Panc1 (cell line): ENCODE measurements around the gene ZP2. TPM values are rescaled to one million over a fixed set of nuclear protein-coding genes. Genes with fewer than 3 reads are reported as not detected.
"Not testable (repeated sequence)": the region's sequence is repeated elsewhere in the genome, so short reads cannot be mapped to it uniquely, and the experiment has no call there.

Experiments
- ATAC-seq: fragments of 200-7000 bp; cut with Tn5 transposase; 2 replicates; pipeline ENCODE4 v1.9.1; 2020; ENCODE audit warnings: mild to moderate bottlenecking, moderate library complexity
- BruUV-seq: library from RNA; stranded (reverse); fragments of 400-500 nt; replicated peaks from 2 replicates; lab custom pipeline; 2021; lab: Mats Ljungman, UMichigan
- CTCF ChIA-PET: fragments of 300-600 bp; sonication (Branson Sonifier 250); formaldehyde crosslinking; loops from one replicate; lab custom pipeline; 2022; ENCODE audit warnings: antibody characterized with exemption; lab: Charles Lee
- POLR2A ChIA-PET: fragments of 300-600 bp; sonication (Branson Sonifier 250); formaldehyde crosslinking; loops from one replicate; lab custom pipeline; 2022; ENCODE audit warnings: antibody characterized with exemption; lab: Charles Lee
- DNase-seq: peaks from one replicate; pipeline ENCODE4 v3.0.0-alpha.2; 2010; ENCODE audit warnings: low read depth, low spot score
- H3K27ac ChIP-seq: 2 replicates; pipeline ENCODE4 v1.5.1; 2011; ENCODE audit warnings: mild to moderate bottlenecking, low read length, inconsistent platforms
- H3K27me3 ChIP-seq: fragments of 200-500 bp; sonication (Bioruptor generic); 2 replicates; pipeline ENCODE4 v1.6.0; 2014; ENCODE audit warnings: low read length, inconsistent platforms; ENCODE audit not compliant: control insufficient read depth, insufficient read depth
- H3K36me3 ChIP-seq: fragments of 200-500 bp; sonication (Bioruptor generic); 2 replicates; pipeline ENCODE4 v1.5.1; 2014; ENCODE audit warnings: inconsistent platforms, mild to moderate bottlenecking, low read length, moderate library complexity; ENCODE audit not compliant: control insufficient read depth, insufficient read depth
- H3K4me1 ChIP-seq: 2 replicates; pipeline ENCODE4 v1.5.1; 2011; ENCODE audit warnings: inconsistent platforms, mild to moderate bottlenecking, low read length, moderate library complexity; ENCODE audit not compliant: control insufficient read depth, insufficient read depth
- H3K4me3 ChIP-seq, 2 experiments: 2 replicates each; pipeline ENCODE4 v1.5.1; 2011 to 2012; ENCODE audit warnings: low read depth in 2 of 2, low read length in 2 of 2, mild to moderate bottlenecking in 2 of 2, inconsistent platforms in 1 of 2, moderate library complexity in 1 of 2
- H3K9me3 ChIP-seq: fragments of 200-500 bp; sonication (Bioruptor generic); 2 replicates; pipeline ENCODE4 v1.5.1; 2014; ENCODE audit warnings: low read depth, mild to moderate bottlenecking, inconsistent platforms, low read length, moderate library complexity; ENCODE audit not compliant: control insufficient read depth, insufficient read depth
- POLR2AphosphoS5 ChIP-seq: IDR thresholded peaks from 2 replicates; pipeline ENCODE4 v1.6.1; 2012; ENCODE audit warnings: mild to moderate bottlenecking, low read depth, low read length, moderate library complexity
- SIN3A ChIP-seq: IDR thresholded peaks from 2 replicates; pipeline ENCODE4 v1.6.1; 2012; ENCODE audit warnings: low read depth, mild to moderate bottlenecking, low read length, moderate library complexity, borderline replicate concordance; ENCODE audit not compliant: insufficient read depth
- TCF7L2 ChIP-seq: IDR thresholded peaks from 2 replicates; pipeline ENCODE4 v1.6.1; 2011; ENCODE audit warnings: mild to moderate bottlenecking, low read depth, low read length, inconsistent platforms
- in situ Hi-C: cut with HindIII; loops from 2 replicates; pipeline ENCODE4 v1.10.0; 2016; ENCODE audit warnings: low sequenced_read_pairs, low pct_unique_long_range_greater_than_20kb
- intact Hi-C: fragments of 100-400 bp; cut with micrococcal nuclease; formaldehyde crosslinking; loops from one replicate; pipeline ENCODE4 v1.10.0; 2022; ENCODE audit not compliant: unreplicated experiment
- total RNA-seq: library from RNA; stranded (reverse); gene quantifications from one replicate; pipeline ENCODE4 v1.2.1, GENCODE V29; 2021; ENCODE audit not compliant: unreplicated experiment
- TF ChIP-seq, protein P1 (sequence below), 2 experiments: IDR thresholded peaks; 2 replicates each; pipeline ENCODE4 v1.6.1; 2011 to 2012; ENCODE audit warnings: low read depth in 2 of 2, control low read depth in 1 of 2, low read length in 1 of 2, mild to moderate bottlenecking in 1 of 2, moderate library complexity in 1 of 2; ENCODE audit not compliant: insufficient read depth in 1 of 2
- TF ChIP-seq, protein P2 (sequence below): fragments of 450-650 bp; IDR thresholded peaks from 2 replicates; pipeline ENCODE4 v1.5.1; 2017; ENCODE audit warnings: mild to moderate bottlenecking

Gene ZP2
- total RNA-seq, 1 experiment from 2014 or later, result not detected

DNA sequence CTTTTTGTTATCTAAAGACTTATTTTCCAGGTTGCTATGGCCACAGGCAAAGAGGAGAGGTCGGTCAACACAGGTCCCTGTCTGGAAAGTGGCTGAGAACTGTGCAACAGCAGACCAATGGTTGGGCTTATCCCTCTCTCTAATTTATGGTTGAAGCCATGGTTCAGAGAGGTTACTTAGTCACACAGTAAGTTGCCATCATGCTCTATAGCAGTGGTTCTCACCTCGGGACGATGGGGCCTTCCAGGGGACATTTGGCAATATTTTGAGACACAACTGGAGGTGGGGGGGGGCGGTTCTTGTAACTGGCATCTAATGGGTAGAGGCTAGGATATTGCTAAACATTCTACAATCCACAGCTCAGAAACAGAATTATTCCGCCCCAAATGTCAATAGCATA is 53.7 kb downstream of the ZP2 start:
- Histone ChIP-seq H3K27ac (no peak overlapping the region), H3K36me3 (no peaks in the 10 kb centered on the region; the same call in 1 of the 2 replicates), H3K4me1 (peaks cover 3% of the 10 kb centered on the region; the same call in 1 of the 2 replicates), H3K9me3 (no peaks in the 10 kb centered on the region), H3K4me3 (peak overlapping the region in 1 of 2 experiments; percentile 76; a peak in 2 of 4 replicates), H3K27me3 (no peaks in the 10 kb centered on the region)
- DNase-seq (no peak), ATAC-seq (no peak)
- CTCF ChIA-PET, result interaction anchor here (0.6 to 1.5 kb wide), 2 partner anchors 29 to 143 kb away, joined by 6 to 23 read pairs; no protein-coding TSS in a partner anchor
- TF ChIP-seq, protein P1, sequence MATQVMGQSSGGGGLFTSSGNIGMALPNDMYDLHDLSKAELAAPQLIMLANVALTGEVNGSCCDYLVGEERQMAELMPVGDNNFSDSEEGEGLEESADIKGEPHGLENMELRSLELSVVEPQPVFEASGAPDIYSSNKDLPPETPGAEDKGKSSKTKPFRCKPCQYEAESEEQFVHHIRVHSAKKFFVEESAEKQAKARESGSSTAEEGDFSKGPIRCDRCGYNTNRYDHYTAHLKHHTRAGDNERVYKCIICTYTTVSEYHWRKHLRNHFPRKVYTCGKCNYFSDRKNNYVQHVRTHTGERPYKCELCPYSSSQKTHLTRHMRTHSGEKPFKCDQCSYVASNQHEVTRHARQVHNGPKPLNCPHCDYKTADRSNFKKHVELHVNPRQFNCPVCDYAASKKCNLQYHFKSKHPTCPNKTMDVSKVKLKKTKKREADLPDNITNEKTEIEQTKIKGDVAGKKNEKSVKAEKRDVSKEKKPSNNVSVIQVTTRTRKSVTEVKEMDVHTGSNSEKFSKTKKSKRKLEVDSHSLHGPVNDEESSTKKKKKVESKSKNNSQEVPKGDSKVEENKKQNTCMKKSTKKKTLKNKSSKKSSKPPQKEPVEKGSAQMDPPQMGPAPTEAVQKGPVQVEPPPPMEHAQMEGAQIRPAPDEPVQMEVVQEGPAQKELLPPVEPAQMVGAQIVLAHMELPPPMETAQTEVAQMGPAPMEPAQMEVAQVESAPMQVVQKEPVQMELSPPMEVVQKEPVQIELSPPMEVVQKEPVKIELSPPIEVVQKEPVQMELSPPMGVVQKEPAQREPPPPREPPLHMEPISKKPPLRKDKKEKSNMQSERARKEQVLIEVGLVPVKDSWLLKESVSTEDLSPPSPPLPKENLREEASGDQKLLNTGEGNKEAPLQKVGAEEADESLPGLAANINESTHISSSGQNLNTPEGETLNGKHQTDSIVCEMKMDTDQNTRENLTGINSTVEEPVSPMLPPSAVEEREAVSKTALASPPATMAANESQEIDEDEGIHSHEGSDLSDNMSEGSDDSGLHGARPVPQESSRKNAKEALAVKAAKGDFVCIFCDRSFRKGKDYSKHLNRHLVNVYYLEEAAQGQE (IDR thresholded peaks at IDR 0.05; ENCODE audit: insufficient read depth in 1 of 2, low read depth in 2 of 2, low read length in 1 of 2), result no peak
- TF ChIP-seq, protein P2, sequence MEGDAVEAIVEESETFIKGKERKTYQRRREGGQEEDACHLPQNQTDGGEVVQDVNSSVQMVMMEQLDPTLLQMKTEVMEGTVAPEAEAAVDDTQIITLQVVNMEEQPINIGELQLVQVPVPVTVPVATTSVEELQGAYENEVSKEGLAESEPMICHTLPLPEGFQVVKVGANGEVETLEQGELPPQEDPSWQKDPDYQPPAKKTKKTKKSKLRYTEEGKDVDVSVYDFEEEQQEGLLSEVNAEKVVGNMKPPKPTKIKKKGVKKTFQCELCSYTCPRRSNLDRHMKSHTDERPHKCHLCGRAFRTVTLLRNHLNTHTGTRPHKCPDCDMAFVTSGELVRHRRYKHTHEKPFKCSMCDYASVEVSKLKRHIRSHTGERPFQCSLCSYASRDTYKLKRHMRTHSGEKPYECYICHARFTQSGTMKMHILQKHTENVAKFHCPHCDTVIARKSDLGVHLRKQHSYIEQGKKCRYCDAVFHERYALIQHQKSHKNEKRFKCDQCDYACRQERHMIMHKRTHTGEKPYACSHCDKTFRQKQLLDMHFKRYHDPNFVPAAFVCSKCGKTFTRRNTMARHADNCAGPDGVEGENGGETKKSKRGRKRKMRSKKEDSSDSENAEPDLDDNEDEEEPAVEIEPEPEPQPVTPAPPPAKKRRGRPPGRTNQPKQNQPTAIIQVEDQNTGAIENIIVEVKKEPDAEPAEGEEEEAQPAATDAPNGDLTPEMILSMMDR, result no peak
- no peak for TF ChIP-seq SIN3A
- TF ChIP-seq TCF7L2, result no peak
- TF ChIP-seq POLR2AphosphoS5, result no peak
- intact Hi-C loops, result loop anchor here (5.0 kb wide), 1 partner anchor 145 kb away; no protein-coding TSS in a partner anchor
- no TSS peak for BruUV-seq
- in situ Hi-C loops, result no loop called here
- POLR2A ChIA-PET, result no interaction called here

DNA sequence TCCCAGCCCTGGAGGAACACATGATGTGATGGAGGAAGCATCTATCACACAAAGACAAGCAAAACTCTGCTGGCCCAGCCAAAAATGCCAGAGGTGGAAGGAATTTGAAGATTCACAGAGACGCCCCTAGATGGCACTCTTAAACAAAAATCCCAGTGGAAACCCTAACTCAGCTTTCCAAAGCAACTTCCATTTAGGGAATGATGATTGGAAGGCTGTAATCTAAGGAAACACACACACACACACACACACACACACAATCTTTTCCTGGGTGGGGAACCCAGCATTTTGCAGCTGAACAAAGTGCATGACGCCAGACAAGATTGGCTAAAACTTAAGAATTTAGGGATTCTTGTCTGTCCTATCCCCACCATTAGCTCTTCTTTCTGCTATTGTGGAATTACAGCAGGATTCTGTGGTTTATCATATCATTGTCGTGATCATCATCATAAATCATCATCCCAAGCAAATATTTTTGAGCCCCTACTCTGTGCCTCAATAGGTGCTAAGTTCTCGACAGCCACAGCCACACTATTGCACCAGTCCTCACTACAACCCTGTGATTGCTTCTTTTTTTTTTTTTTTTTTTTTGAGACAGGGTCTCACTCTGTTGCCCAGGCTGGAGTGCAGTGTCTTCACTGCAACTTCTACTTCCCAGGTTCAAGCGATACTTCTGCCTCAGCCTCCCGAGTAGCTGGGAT is 54.5 kb downstream of the ZP2 start:
- peaks cover 3% of the 10 kb centered on the region; the same call in 1 of the 2 replicates for H3K4me1 ChIP-seq
- H3K9me3 ChIP-seq, result no peaks in the 10 kb centered on the region
- in situ Hi-C loops, result no loop called here
- H3K36me3 ChIP-seq, result no peaks in the 10 kb centered on the region; the same call in 1 of the 2 replicates
- ATAC-seq (peak; percentile 61), DNase-seq (peak; percentile 75)
- POLR2A ChIA-PET, result interaction anchor here (0.6 kb wide), 2 partner anchors 30 to 256 kb away, joined by 4 to 8 read pairs; partner anchors contain the start of gene LYRM1
- BruUV-seq, result no TSS peak
- no peak overlapping the region for H3K4me3 ChIP-seq
- intact Hi-C loops, result loop anchor here (5.0 kb wide), 1 partner anchor 145 kb away; no protein-coding TSS in a partner anchor
- TF ChIP-seq SIN3A (no peak), POLR2AphosphoS5 (no peak)
- TF ChIP-seq, protein P2, result peak; percentile 82
- no peaks in the 10 kb centered on the region for H3K27me3 ChIP-seq
- CTCF ChIA-PET, result interaction anchor here (0.7 to 1.5 kb wide), 3 partner anchors 32 to 180 kb away, joined by 4 to 23 read pairs (median 8); no protein-coding TSS in a partner anchor
- H3K27ac ChIP-seq, result no peak overlapping the region

DNA sequence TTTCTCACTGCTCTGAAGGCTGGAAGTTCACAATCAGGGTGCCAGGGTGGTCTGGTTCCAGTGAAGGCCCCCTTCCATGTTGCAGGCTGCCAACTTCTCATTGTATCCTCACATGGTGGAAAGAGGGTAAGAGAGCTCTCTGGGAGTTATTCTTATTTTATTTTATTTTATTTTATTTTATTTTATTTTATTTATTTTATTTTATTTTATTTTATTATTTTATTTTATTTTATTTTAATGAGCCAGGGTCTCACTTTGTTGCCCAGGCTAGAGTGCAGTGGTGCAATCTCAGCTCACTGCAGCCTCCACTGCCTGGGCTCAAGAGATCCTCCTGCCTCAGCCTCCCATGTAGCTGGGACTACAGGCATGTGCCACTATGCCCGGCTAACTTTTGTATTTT is 55.4 kb downstream of the ZP2 start:
- H3K4me3 ChIP-seq, H3K27ac ChIP-seq, H3K4me1 ChIP-seq, H3K36me3 ChIP-seq, DNase-seq, BruUV-seq, H3K27me3 ChIP-seq, ATAC-seq, POLR2A ChIA-PET, H3K9me3 ChIP-seq, in situ Hi-C loops: not testable (repeated sequence)
- intact Hi-C loops, result loop anchor here (5.0 kb wide), 1 partner anchor 146 kb away; no protein-coding TSS in a partner anchor
- CTCF ChIA-PET, result interaction anchor here (0.7 kb wide), 1 partner anchor 33 kb away, joined by 4 read pairs; no protein-coding TSS in a partner anchor

DNA sequence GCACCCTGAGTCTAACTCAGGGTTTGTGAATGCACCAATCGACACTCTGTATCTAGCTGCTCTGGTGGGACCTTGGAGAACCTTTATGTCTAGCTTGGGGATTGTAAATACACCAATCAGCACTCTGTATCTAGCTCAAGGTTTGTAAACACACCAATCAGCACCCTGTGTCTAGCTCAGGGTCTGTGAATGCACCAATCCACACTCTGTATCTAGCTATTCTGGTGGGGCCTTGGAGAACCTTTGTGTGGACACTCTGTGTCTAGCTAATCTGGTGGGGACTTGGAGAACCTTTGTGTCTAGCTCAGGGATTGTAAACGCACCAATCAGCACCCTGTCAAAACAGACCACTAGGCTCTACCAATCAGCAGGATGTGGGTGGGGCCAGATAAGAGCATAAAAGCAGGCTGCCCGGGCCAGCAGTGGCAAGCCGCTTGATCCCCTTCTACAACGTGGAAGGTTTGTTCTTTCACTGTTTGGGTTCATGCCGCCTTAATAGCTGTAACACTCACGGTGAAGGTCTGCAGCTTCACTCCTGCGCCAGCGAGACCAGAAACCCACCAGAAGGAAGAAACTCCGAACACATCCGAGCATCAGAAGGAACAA is 58.1 kb downstream of the ZP2 start:
- ATAC-seq, H3K27me3 ChIP-seq, in situ Hi-C loops: not testable (repeated sequence)

More for the DNA sequence above, 58.1 kb downstream of the ZP2 start:
- CTCF ChIA-PET, BruUV-seq, H3K27ac ChIP-seq, DNase-seq, H3K9me3 ChIP-seq, H3K4me3 ChIP-seq, H3K4me1 ChIP-seq, POLR2A ChIA-PET, H3K36me3 ChIP-seq, intact Hi-C loops: not testable (repeated sequence)
